Measurements from ENCODE around the gene RAC3.

GRCh38 chr17:82025401-82026107 is 5.9 kb upstream of the RAC3 start:
- TF ChIP-seq STAT5B (CRISPR knock-in tag; IDR thresholded peaks at IDR 0.05): no peak
- no peak for TF ChIP-seq MYBL2 (IDR thresholded peaks at IDR 0.05; ENCODE audit: low read depth)
- TF ChIP-seq MYBL2 (CRISPR knock-in tag; IDR thresholded peaks at IDR 0.05; ENCODE audit: borderline replicate concordance): no peak

Measured in K562 (cell line).